CD4-positive, alpha-beta T cell treated with Interferon gamma for 1 hour (primary cell): ENCODE results near the gene ALCAM.

ENCODE experiments used
- DNase-seq: peaks from one replicate; pipeline ENCODE4 v3.0.0-alpha.2; 2020

The ALCAM gene

DNA sequence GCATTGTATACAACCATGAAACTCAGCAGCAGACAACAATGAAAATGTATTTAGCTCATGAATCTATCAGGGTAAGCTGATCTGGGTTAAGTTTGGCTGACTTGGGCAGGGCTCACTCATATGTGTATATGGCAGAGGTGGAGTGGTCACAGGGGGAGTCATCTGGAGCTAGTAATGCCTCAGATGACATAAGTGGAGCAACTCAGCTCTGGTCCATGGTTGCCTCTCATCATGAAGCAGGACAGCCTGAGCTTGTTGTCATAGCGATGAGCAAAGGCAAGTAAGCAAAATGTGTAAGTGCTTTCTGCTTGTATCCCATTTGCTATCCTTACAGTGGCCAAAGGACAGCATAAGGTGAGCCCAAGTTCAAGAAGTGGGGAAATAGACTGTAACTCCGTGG is 64.5 kb downstream of the ALCAM start:
- DNase-seq: no peak

- no peak for DNase-seq
Measured at GRCh38 chr3:105435277-105435676, 68.6 kb downstream of the ALCAM start.

- no peak for DNase-seq
Measured at GRCh38 chr3:105436687-105437086, 70.0 kb downstream of the ALCAM start.

- no peak for DNase-seq
Measured at GRCh38 chr3:105440113-105440512, 73.4 kb downstream of the ALCAM start.

GRCh38 chr3:105444725-105445124 is 78.0 kb downstream of the ALCAM start:
- DNase-seq: no peak

DNA sequence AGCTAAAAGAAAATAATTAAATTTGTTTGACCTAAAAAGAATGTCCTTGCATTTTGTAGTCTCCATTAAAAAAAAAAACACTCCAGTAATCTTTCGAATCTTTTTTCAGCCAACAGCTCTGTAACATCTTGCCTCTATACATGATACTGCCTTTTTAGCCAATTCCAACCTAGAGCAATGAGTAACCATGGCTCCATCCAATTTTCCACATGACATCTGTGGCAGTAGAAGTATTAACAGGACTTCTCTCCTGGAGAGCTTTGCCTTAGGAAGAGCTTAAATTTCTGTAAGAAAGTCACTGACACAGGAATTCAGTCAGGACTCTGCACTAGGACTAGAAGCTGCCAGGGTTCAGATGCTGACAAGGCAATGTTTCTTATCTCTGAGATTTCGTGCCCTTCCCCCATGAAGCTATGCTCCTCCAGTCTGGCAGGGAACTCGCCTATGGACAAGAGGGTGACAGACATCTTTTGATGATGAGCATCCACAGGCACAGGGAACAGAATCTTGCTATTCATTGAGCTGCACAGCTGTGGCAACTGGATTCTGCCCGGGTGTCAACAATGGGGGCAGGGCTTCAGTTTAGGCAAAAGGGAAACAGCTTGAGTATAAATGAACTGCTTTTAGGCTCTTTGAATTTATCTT is 81.8 kb downstream of the ALCAM start:
- no peak for DNase-seq

DNA sequence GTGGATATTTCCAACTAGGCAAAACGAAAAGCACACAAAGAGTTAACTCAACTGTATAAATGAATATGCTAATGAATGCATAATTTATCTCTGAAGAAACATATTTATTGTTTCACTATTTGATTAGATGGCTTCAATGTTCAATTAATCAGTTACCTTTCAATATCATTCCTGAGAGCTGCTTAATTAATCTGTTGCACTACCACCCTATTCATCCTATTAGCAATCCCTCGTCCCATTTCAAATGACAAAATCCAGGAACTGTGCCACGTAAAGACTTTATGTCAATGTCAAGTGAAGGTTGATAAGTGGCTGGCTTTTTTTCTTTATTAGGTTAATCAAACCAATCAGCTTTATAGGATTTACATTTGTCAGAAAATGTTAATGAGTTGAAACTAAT is 82.7 kb downstream of the ALCAM start:
- no peak for DNase-seq

DNA sequence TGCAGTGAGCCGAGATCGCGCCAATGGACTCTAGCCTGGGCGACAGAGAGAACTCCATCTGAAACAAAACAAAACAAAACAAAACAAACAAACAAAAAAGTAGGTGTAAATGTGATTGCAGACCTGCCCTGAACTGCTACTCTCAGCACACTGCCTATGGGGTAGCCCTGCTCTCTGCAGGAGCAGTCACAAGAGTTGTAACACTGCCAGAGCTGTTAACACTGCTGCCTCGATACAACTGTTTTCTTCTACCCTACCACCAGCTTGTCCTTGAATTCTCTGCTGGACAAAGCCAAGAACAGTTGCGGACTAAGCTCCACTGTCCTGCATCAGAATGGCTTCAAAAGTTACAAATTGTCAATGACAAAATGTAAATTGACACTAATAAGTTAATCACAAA is 89.3 kb downstream of the ALCAM start:
- DNase-seq: no peak

- DNase-seq: no peak
Measured at GRCh38 chr3:105458518-105459215, 92.0 kb downstream of the ALCAM start.

- DNase-seq: no peak
Measured at GRCh38 chr3:105459566-105460290, 93.0 kb downstream of the ALCAM start.

DNA sequence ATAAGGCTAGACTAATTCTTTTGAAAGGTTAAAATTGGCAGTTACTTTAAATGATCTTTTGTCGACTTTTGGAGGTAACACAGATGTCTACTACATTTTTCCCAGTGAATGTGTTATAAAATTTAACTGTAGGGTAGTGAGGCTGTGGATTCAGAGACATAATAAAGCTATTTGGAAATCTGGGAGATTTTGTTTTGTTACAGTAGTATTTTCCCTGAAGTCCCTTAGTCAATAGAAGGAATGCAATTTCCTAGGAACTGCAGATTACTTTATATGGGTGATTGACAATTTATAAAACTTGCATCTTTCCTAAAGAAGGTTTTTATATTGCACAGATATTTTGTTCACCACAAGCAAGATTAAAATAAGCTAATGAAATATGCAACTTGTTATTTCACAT is 96.9 kb downstream of the ALCAM start:
- DNase-seq: no peak

DNA sequence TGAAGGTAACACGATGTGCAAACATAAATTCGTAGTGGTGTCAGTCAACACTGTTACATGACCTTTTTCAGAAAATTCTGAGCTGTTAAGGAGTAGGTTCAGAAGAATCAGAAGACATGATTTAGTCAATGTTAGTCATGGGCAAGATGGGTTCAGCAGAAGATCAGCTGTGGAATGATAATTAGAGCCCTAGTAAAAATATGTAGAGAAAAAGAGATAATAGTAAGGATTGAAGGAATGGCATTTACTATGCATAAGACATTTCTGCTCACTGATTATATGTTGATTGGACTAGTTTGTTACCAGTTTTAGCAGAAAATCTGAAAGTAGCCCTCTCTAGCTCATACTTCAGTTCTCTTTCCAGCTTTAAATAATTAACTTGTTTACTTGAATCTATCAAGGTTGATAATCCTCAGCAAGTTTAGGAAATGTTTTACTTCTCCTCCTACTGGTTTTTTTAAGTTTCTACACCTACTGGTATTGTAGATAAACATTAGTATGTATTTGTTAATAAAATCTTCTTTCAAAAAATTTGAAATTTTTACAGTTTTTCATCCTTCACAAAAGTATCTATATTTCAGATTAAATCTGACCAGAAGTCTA is 98.6 kb downstream of the ALCAM start:
- DNase-seq: no peak

DNA sequence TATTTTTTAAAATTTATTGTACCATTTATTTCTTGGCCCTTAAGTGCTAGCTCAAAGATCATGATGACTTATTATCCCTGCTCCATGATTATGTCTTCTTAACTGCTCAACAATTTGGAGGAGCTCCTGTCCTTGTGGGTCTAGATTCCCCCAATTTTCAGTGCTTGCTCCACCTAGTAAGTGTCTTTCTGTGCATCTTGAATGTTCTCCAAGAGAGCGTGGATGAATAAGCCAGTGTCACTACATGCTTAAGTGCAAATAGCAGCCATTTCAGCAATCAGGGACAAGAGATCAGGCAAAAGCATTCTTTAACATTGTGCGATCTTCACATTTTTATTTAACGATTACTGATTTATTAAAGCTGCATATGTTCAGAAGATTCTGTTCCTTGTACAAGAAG is 99.4 kb downstream of the ALCAM start:
- no peak for DNase-seq

DNA sequence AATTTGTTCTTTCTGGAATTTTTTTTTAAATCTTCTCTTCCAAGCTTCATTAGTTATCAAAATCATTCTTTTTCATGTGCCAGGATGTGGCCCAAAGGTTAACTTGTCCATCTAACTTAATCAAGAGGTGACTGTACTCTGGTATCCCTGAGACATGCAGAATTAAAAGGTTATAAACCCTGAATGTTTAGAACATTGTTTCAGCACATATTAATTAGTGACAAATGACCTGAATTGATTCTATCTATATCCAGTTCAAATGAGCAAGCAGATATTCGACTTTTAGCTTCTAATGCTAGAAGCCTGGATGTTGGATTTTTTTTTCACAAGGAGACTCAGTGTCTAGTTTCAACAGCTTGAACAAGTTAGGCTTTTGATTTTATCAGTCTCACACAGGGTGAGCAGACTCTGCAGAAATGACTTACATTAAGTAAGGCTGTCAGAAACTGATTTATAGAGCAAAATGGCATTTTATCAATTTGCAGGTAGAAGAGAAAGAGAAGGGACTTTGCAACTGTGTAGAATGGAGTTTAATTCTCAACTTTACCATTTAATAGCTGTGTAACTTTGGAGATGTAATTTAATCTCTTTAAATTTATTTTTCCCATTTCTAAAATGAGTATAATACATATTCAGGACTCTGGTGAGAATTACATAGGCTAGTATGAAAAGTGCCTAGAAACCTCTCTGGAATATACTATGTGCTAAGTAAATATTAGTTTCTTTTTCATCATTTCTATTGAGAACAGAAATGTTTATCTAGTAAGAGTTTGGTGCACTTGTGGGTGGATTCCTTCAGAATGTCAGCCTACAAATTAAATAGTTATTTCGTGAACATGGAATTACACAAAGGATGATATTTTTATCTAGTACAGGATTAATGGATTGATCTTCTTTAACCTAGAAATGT is 100.0 kb downstream of the ALCAM start:
- DNase-seq: no peak

DNA sequence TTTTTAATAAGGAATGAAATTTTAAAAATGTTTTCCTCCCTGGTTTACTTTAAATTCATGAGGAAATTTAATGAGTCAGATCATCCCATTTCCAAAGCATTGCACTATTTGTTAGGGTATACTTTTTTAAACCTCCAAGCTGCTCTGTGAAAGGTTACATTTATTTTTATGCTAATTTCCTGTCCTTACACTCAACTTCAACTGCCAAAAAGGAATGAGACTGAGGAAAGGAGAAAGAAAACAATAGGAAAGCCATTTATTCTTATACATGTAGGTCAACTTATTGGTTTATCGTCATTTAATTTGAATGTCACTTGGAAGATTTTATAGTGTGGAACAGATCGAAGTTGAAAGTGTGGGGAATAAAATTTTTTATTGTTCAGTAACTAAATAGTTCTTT is 104.1 kb downstream of the ALCAM start:
- no peak for DNase-seq

DNA sequence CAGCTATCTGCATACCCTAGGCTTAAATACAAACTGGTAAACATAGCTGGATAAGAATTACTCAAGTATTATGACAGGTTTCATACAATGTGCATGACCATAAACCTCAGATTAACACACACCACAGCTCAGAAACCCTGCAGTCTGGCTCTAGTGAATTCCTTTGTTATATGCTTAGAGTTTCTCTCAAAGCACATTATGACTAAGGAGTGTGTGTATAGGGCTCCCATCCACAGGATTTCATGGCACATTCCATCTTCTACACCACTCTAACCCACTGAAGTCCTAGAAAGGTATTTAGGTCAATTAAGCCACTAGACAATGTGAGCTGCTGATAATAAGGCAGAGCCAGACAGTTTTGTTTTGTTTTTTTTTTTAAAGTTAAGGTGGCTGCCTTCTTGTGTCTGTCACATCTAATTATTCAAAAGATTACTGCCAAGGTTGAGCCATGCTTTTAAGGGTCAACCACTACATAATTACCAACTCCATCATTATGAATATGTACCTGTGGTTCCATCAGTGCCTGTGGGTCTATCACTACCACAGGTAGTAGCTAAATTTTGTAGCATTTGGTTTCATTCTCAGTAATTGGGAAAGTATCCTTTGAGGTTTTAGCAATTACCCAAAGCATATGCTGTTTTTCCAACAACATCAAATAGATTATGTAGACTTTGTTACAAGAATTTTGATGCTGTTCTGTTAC is 107.0 kb downstream of the ALCAM start:
- DNase-seq: no peak

DNA sequence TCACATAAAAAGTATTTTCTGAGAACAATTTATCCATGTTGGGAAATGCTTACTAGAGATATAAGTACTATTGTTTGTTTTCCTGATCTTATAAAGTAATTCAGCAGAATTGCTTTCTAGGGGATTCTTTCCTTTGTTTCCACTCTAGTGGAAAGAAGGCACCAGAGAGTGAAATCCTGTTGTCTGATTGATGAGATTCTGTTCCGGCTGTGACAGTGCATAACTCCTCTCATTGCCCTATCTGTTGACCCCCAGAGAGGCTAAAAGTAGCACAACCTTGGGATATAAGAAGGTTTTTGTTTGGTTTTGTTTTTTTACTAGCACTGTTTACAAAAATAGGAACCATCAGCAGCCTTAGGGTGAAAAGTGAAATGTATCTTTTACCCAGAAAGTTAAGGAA is 114.1 kb downstream of the ALCAM start:
- no peak for DNase-seq

GRCh38 chr3:105483476-105483875 is 116.8 kb downstream of the ALCAM start:
- DNase-seq: no peak

DNA sequence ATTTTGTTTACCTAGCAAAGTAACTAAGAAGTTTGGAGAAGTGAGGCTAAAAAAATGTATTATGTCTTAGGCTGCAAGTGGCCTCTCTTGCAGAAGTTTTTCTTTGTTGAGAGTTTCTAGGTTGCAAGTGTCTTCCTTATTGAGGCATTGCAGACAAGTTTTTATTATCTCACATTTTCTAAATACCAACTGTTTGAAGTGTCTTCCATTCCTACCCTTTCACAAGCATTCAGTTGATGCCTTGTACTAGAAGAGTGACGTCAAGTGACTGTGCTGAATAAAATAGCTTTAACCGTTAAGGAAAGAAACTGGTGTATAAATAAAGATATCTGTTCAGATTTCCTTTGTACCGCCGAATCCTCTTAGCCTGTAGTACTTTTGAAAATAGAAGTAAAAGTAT is 123.3 kb downstream of the ALCAM start:
- no peak for DNase-seq

GRCh38 chr3:105493305-105493892 is 126.7 kb downstream of the ALCAM start:
- no peak for DNase-seq

DNA sequence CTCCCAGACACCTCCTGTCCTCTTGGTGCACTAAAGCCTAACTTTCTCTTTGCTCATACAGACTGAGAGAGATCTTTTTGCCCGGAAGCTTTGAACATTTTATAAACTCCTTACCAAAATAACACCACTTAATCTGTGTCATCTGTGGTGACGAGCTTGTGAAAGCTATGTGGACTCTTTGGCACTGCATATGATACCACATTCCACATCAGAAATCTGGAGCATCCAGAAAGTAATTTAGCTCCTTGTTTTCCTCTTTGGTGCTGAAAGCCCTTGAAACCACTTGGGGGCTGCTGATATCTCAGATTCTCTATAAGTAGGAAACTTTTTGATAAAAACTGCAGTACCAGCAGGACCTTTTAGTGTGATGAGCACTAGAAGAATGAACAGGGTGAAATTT is 128.3 kb downstream of the ALCAM start:
- DNase-seq: no peak

- no peak for DNase-seq
Measured at GRCh38 chr3:105496343-105496742, 129.6 kb downstream of the ALCAM start.
